Lower leg skin (tissue), 3 donors: ENCODE results near the gene RNF217.

ENCODE experiments used
- CTCF ChIP-seq, 3 donors: fragments of 450-650 bp; IDR thresholded peaks; one replicate each; pipeline ENCODE4 v1.5.1; 2016; ENCODE audit warnings: antibody characterized with exemption in 3 of 3, mild to moderate bottlenecking in 3 of 3, moderate library complexity in 2 of 3
- POLR2A ChIP-seq, 2 donors: fragments of 450-650 bp; IDR thresholded peaks; one replicate each; pipeline ENCODE4 v1.6.1; 2016 to 2017; ENCODE audit warnings: antibody characterized with exemption in 2 of 2, mild to moderate bottlenecking in 1 of 2, moderate library complexity in 1 of 2

- no peak for TF ChIP-seq POLR2A (IDR thresholded peaks at IDR 0.05)
- no peak for TF ChIP-seq CTCF (IDR thresholded peaks at IDR 0.05)
Measured at GRCh38 chr6:125050663-125051318, 88.6 kb downstream of the RNF217 start.
